ENCODE results near the gene TJP2. TPM values are rescaled to one million over a fixed set of nuclear protein-coding genes. Genes with fewer than 3 reads are reported as not detected.

TJP2 gene
- total RNA-seq, 2 experiments from 2014 or later: 2.1 to 3.2 TPM

DNA sequence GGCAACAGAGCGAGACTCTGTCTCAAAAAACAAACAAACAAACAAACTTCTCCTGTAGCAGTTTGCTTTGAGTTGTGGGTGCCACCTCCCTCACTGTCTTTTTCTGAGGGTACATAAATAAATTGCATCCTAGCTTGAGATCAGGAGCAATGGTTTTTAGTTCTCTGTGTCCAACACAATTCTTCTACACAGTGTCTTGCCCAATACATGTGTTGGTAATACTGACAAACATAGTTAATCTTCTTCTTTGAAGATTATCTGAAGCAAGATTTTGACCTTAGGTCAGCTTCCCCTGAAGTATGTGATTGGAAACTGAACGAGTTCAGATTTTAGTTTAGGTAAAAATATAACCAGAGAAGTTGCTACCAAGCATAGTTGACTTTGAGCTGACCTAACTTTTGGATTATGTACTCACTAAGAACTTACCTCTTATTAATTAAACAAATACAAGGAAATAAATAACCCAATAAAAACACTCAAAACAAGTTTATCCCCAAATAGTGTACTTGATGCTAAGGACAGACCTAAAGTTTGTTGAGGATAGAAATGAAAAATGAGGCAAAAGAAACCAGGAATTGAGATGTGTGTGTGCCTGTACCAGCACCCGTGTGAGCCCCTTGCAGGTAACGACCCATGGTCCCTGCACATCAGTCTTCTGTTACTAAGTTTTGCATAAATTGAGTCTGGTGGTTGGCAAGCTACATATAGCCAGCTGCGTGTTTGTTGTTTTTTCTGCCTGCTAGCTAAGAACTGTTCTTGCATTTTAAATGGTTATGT is 16.2 kb downstream of the TJP2 start:
- Mint-ChIP-seq H3K9me3 (no peaks in the 10 kb centered on the region), H3K4me1 (peaks cover 6% of the 10 kb centered on the region), H3K27ac (no peak overlapping the region), H3K27me3 (peaks cover 3% of the 10 kb centered on the region), H3K4me3 (no peak overlapping the region), H3K36me3 (no peaks in the 10 kb centered on the region)
- POLR2A ChIA-PET: interaction anchor here (0.5 kb wide), 1 partner anchor 21 kb away, joined by 3 read pairs; no protein-coding TSS in a partner anchor
- DNase-seq (no peak), ATAC-seq (ENCODE audit: low read depth) (no peak)

DNA sequence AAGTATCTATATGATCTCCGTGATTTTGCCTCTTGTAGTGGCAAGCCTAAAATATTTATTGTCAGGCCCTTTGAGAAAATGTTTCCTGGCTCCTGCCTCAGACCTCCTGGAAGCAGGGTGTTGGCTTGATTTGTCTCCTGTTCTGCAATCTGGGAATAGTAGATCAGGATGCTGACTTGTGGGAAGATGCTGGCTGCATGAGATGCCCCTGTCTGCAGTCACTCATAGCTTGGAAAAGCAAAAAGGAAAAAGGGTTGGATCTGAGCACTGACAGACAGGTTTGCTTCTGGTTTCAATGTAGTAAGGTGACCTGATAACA is 16.7 kb downstream of the TJP2 start:
- Mint-ChIP-seq H3K36me3 (no peaks in the 10 kb centered on the region), H3K4me1 (peaks cover 6% of the 10 kb centered on the region), H3K4me3 (no peak overlapping the region), H3K9me3 (no peaks in the 10 kb centered on the region), H3K27me3 (peaks cover 3% of the 10 kb centered on the region), H3K27ac (no peak overlapping the region)
- DNase-seq (no peak), ATAC-seq (ENCODE audit: low read depth) (no peak)
- POLR2A ChIA-PET: interaction anchor here (0.5 kb wide), 1 partner anchor 22 kb away, joined by 3 read pairs; no protein-coding TSS in a partner anchor

DNA sequence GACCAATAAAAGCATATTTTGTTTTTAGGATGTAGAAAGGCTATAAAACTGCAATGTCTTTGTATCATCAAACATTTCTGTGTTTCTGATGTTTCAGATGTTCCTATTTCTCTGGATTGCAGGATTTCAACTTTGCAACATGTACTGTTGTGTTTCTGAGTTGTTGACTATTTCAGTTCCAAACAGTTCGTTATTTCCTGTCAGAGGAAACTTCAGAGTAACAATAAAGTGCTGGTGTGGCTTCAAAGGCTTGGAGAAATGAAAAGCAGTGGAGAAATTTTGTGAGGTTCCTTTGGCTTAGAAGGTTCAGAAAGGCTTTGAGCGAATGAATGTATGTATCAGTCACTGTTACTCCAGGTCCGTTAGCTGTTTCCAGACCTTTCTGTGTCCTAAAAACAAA is 17.2 kb downstream of the TJP2 start:
- H3K27me3 Mint-ChIP-seq: no peaks in the 10 kb centered on the region
- no peak for DNase-seq
- no peak for ATAC-seq (ENCODE audit: low read depth)
- no peak overlapping the region for H3K4me3 Mint-ChIP-seq
- no peaks in the 10 kb centered on the region for H3K36me3 Mint-ChIP-seq
- H3K9me3 Mint-ChIP-seq: no peaks in the 10 kb centered on the region
- POLR2A ChIA-PET: no interaction called here
- no peak overlapping the region for H3K27ac Mint-ChIP-seq
- H3K4me1 Mint-ChIP-seq: peaks cover 6% of the 10 kb centered on the region

DNA sequence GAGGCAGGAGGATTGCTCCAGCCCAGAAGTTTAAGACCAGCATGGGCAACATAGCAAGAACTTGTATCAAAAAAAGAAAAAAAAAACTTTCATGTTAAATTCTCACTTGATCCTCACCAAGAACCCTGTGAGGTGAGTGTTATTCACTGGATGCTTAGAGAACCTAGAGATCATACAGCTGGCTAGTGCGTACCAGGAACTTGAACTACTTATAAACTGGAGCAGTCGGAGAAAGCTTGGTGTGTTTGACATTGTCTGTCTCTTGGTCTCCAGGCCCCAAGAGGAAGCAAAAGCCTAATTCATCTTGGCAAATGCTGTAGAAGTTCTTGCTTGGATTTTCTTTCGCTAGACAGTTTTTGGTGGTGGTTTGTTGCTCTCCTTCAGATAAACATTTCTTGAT is 18.1 kb downstream of the TJP2 start:
- H3K4me1 Mint-ChIP-seq: peaks cover 6% of the 10 kb centered on the region
- DNase-seq: no peak
- H3K27me3 Mint-ChIP-seq: no peaks in the 10 kb centered on the region
- ATAC-seq (ENCODE audit: low read depth): no peak
- no peak overlapping the region for H3K4me3 Mint-ChIP-seq
- no peaks in the 10 kb centered on the region for H3K36me3 Mint-ChIP-seq
- POLR2A ChIA-PET: no interaction called here
- no peaks in the 10 kb centered on the region for H3K9me3 Mint-ChIP-seq
- H3K27ac Mint-ChIP-seq: no peak overlapping the region

DNA sequence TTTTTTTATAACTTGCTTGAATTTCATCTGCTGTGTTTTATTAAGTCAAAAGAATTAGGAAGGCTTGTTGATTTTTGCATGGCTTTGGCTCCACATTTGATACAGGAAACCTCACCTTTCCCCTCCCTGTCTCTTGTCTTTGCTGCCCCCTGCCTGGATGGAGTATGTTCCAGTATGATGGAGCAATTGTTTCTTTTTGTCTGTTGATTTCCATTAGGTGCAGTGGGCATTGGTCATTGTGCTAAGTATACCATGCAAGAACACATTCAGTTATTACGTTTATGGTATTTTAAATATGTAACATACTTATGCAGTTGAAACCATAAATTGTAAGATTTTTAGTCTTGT is 19.6 kb downstream of the TJP2 start:
- Mint-ChIP-seq H3K36me3 (no peaks in the 10 kb centered on the region), H3K4me1 (peaks cover 6% of the 10 kb centered on the region), H3K9me3 (no peaks in the 10 kb centered on the region), H3K4me3 (no peak overlapping the region), H3K27me3 (no peaks in the 10 kb centered on the region), H3K27ac (no peak overlapping the region)
- no peak for DNase-seq
- POLR2A ChIA-PET: no interaction called here
- ATAC-seq (ENCODE audit: low read depth): no peak

DNA sequence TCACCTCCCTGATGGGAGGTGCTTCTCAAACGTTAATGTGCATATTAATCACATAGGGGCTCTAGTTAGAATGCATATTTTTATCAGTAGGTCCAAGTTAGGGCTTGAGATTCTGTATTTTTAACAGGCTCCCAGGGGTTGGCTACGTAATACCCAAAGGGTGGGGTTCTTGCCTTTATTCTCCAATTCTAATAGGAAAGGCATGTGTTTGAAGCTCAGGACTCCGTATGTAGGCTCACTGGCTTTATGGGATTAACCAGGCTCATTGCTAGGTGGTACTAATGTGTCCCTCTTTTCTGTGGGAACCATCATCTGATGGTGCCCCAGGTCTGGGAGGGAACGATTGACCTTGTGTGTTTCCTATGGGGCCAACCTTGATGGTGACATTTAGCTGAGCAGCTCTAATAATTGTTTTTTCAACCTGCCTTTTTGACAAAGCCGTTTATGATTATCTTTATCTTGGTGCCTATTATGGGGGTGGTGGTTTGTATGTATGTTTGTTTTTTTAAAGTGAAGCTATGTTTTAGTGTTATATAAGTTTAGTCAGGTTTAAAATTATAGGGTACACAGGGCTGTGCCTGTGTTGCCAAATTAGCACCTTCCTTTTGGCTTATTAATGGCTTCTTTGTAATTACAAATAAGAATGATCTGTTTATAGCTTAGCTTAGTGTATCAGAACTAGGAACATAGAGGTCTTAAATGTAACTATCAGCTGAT is 20.8 kb downstream of the TJP2 start:
- no peaks in the 10 kb centered on the region for H3K27me3 Mint-ChIP-seq
- no peak overlapping the region for H3K27ac Mint-ChIP-seq
- no peak overlapping the region for H3K4me3 Mint-ChIP-seq
- ATAC-seq (ENCODE audit: low read depth): no peak
- H3K4me1 Mint-ChIP-seq: peaks cover 8% of the 10 kb centered on the region
- H3K9me3 Mint-ChIP-seq: no peaks in the 10 kb centered on the region
- POLR2A ChIA-PET: no interaction called here
- DNase-seq: no peak
- no peaks in the 10 kb centered on the region for H3K36me3 Mint-ChIP-seq

DNA sequence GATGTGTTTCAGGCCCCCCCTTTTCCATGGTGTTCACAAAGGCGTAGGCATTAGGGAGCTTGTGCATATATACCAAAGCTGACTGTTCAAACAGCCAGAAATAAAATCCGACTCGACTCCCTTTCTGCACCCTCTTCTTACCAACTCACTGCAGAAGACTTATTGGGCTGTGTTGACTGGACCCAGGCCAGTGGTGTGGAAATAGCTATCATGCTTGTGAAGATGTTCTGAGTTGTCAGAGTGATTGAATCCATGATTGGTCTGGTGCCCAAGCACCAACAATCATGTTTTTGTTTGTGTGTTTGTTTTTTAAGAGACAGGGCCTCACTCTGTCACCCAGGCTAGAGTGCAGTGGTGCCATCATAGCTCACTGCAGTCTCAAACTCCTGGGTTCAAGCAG is 21.6 kb downstream of the TJP2 start:
- Mint-ChIP-seq H3K27ac (no peak overlapping the region), H3K27me3 (no peaks in the 10 kb centered on the region), H3K4me3 (no peak overlapping the region), H3K4me1 (peaks cover 14% of the 10 kb centered on the region), H3K36me3 (no peaks in the 10 kb centered on the region), H3K9me3 (no peaks in the 10 kb centered on the region)
- DNase-seq (no peak), ATAC-seq (ENCODE audit: low read depth) (no peak)
- POLR2A ChIA-PET: no interaction called here

DNA sequence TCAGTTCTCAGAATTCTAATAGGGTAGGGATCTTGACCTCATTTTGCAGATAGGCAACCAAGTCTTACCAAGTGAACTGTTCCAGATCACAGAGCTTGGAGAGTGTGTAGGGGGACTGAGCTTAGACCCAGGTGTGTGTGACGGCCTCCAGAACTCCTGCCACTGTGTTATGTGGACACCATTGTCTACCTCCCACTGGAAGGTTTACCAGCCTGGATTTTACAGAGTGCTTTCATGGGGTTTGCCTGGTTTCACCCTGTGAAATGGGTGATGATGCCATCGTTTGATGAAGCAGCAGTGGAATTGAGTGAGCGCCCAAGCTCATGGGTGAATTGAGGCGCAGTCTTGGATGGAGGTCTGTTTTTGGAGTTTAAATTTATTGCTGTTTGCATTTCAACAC is 23.6 kb downstream of the TJP2 start:
- no peak for DNase-seq
- Mint-ChIP-seq H3K27me3 (no peaks in the 10 kb centered on the region), H3K36me3 (no peaks in the 10 kb centered on the region), H3K4me1 (peaks cover 8% of the 10 kb centered on the region), H3K4me3 (no peak overlapping the region), H3K27ac (no peak overlapping the region), H3K9me3 (no peaks in the 10 kb centered on the region)
- no peak for ATAC-seq (ENCODE audit: low read depth)
- POLR2A ChIA-PET: no interaction called here

DNA sequence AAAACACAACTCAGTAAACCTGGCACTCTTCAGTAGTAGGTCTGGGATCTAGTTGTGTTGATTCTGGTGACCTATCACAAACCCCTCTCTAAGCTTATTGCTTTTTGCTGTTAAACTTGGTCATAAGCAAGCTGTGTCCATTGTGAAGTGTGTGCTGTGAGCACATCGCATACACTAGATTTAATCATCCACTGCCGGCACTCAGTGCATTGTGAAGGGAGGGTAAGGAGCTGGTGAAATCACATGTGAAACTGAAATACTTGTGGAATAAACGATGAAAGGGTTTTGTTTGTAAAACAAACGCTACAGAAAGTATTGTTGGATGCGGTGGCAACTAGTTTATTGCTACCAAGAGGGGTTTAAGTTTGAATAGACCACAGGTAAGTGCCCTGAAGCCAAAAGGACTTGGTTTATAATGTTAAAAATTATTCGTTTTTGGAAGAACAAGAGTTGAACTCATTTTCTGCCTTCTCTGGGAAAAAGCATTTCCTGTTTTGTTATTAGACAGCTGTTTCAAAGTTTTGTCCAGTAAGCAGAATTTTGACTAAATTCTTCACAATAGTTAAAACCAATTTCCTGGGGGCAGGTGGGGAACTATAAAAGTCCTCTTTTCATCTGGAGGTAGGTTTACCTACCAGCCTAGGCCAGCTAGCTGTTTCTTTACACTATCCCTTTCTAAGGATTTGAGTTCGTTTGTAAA is 24.6 kb downstream of the TJP2 start:
- Mint-ChIP-seq H3K36me3 (no peaks in the 10 kb centered on the region), H3K4me1 (peaks cover 8% of the 10 kb centered on the region), H3K27me3 (no peaks in the 10 kb centered on the region), H3K4me3 (no peak overlapping the region), H3K27ac (no peak overlapping the region), H3K9me3 (no peaks in the 10 kb centered on the region)
- no peak for DNase-seq
- ATAC-seq (ENCODE audit: low read depth): no peak
- POLR2A ChIA-PET: no interaction called here

DNA sequence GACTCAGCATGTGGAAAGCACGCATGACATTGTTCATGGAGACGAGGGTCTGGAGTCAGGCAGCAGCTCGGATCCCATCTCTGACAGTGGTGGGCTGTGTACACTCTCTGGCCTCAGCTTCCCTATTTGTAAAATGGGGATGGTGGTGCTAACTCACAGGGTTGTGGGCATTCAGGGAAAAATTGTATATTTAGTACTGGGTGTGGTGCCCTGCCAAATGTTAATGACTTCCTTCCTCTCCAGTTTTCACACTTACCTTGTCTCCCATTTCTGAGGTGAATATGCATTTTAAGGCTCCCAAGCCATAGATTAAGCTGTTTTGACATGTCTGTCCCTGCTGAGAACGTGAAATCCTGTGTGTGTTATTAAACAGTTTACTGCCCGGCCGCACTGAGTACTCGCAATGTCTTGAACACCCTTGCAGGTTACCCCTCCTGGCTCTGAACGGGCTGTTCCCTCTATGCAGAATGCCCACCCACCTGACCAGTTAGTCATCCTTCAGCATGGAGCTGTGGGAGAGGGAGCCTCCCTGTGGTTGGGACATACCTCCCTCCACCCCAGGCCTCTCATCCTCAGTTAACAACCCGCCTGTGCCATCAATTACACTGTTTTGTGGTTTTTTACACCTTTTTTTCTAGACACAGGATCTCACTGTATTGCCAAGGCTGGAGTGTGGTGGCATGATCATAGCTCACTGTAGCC is 25.8 kb downstream of the TJP2 start:
- DNase-seq (no peak), ATAC-seq (ENCODE audit: low read depth) (no peak)
- no peaks in the 10 kb centered on the region for H3K27me3 Mint-ChIP-seq
- H3K36me3 Mint-ChIP-seq: no peaks in the 10 kb centered on the region
- H3K9me3 Mint-ChIP-seq: no peaks in the 10 kb centered on the region
- H3K4me3 Mint-ChIP-seq: no peak overlapping the region
- peaks cover 8% of the 10 kb centered on the region for H3K4me1 Mint-ChIP-seq
- POLR2A ChIA-PET: no interaction called here
- H3K27ac Mint-ChIP-seq: no peak overlapping the region

DNA sequence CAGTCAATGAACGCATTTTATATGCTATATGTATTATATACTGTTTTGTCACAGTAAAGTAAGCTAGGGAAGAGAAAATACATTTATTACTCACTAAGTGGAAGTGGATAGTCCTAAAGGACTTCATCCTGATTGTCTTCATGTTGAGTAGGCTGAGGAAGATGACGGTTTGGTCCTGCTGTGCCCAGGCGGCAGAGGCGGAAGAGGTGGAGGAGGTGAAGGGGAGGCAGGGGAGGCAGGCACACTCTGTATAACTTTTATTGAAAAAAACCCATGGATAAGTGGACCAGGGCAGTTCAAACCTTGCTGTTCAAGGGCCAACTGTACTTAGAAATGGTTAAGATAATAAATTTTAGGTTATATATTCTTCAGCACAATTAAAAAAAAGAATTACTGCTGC is 28.5 kb downstream of the TJP2 start:
- Mint-ChIP-seq H3K27me3 (no peaks in the 10 kb centered on the region), H3K36me3 (no peaks in the 10 kb centered on the region), H3K4me3 (no peak overlapping the region), H3K27ac (no peak overlapping the region), H3K4me1 (peaks cover 8% of the 10 kb centered on the region), H3K9me3 (no peaks in the 10 kb centered on the region)
- no peak for ATAC-seq (ENCODE audit: low read depth)
- POLR2A ChIA-PET: interaction anchor here (0.6 kb wide), 1 partner anchor 144 kb away, joined by 3 read pairs; no protein-coding TSS in a partner anchor
- no peak for DNase-seq

DNA sequence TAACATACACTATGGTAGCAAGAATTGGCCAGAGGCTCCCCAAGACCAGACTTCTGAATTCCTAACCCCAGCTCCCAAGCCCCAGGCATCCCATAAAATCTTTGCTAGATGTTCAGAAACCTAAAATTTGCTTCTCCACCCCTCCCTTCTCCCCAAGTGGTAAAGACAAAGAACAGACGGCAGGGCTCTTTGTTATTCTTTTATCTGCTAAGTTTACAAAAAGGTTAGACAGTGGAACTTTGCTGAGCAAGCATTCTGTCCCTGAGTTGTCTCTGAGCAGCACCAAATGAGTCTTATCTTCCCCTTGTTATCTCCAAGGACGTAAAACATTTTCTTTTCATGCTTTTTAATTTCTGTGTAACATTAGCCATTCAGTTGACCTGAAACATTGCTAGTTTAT is 30.2 kb downstream of the TJP2 start:
- no peaks in the 10 kb centered on the region for H3K36me3 Mint-ChIP-seq
- POLR2A ChIA-PET: no interaction called here
- no peak overlapping the region for H3K27ac Mint-ChIP-seq
- H3K27me3 Mint-ChIP-seq: no peaks in the 10 kb centered on the region
- H3K4me1 Mint-ChIP-seq: peaks cover 8% of the 10 kb centered on the region
- no peak overlapping the region for H3K4me3 Mint-ChIP-seq
- ATAC-seq (ENCODE audit: low read depth) (no peak), DNase-seq (no peak)
- no peaks in the 10 kb centered on the region for H3K9me3 Mint-ChIP-seq

DNA sequence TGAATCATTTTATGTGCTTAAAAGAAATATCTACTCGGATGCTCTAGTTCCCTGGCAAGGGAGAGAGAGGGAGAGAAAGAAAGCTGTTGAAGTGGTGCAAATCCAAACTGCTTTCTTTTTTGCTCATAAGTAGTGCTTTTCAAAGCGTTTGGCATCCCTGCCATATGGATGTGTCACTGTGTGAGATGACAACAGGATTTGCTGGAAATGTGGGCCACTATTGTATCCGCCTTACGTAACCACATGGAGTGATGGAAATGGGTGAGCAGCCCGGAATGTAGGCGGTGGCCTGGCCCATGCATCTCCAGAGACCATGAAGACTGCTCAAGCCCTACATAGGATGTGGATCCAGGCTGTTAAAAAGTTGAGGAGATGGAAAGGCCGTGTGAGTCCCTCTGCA is 30.8 kb downstream of the TJP2 start:
- Mint-ChIP-seq H3K27me3 (no peaks in the 10 kb centered on the region), H3K9me3 (no peaks in the 10 kb centered on the region), H3K36me3 (no peaks in the 10 kb centered on the region), H3K4me1 (peaks cover 7% of the 10 kb centered on the region), H3K4me3 (no peak overlapping the region), H3K27ac (no peak overlapping the region)
- DNase-seq (no peak), ATAC-seq (ENCODE audit: low read depth) (no peak)
- POLR2A ChIA-PET: no interaction called here
